Uterus (tissue), 2 donors: ENCODE measurements around the gene ATP13A2.
"Not testable (repeated sequence)": the region's sequence is repeated elsewhere in the genome, so short reads cannot be mapped to it uniquely, and the experiment has no call there.

Experiments
- CTCF ChIP-seq, 4 experiments: fragments of 200-600 bp in 2 of 4; fragments of 450-650 bp in 2 of 4; sonication (generic) in 2 of 4; IDR thresholded peaks; one replicate each; pipeline ENCODE4 v1.5.1; 2016 to 2019; ENCODE audit warnings: antibody characterized with exemption in 4 of 4, mild to moderate bottlenecking in 2 of 4, moderate library complexity in 1 of 4
- POLR2A ChIP-seq, 2 donors: fragments of 450-650 bp; IDR thresholded peaks; one replicate each; pipeline ENCODE4 v1.6.1; 2016; ENCODE audit warnings: antibody characterized with exemption in 2 of 2, mild to moderate bottlenecking in 1 of 2, moderate library complexity in 1 of 2

DNA sequence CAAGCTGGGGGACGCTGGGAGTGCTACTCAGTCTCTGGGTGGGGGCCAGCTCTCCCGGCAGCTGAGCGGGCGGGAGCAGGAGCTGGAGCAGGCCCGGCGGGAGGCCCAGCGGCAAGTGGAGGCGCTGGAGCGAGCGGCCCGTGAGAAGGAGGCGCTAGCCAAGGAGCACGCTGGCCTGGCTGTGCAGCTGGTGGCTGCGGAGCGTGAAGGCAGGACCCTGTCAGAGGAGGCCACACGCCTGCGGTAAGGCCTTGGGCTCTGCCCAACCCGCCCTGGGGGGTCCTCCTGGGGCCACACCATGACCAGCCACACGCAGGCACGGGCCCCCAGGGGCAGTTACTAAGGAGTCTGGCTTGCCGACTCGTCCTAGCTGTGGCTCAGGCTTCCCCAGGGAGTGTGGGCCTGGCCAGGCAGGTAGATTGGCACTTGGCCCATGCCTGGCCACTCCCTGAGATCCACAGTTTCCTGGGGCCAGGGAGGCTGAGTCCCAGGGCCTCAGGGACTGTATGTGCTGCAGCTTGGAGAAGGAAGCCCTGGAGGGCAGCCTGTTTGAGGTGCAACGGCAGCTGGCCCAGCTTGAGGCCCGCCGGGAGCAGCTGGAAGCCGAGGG lies 63.3 kb downstream of the ATP13A2 start:
- not testable (repeated sequence) for TF ChIP-seq CTCF, POLR2A (IDR thresholded peaks at IDR 0.05)
